Measurements from ENCODE around the gene CD99. TPM values are rescaled to one million over a fixed set of nuclear protein-coding genes. Genes with fewer than 3 reads are reported as not detected.
"Not testable (repeated sequence)": the region's sequence is repeated elsewhere in the genome, so short reads cannot be mapped to it uniquely, and the experiment has no call there.

Gene CD99
- total RNA-seq, 2 donors from 2014 or later = 126 to 183 TPM

DNA sequence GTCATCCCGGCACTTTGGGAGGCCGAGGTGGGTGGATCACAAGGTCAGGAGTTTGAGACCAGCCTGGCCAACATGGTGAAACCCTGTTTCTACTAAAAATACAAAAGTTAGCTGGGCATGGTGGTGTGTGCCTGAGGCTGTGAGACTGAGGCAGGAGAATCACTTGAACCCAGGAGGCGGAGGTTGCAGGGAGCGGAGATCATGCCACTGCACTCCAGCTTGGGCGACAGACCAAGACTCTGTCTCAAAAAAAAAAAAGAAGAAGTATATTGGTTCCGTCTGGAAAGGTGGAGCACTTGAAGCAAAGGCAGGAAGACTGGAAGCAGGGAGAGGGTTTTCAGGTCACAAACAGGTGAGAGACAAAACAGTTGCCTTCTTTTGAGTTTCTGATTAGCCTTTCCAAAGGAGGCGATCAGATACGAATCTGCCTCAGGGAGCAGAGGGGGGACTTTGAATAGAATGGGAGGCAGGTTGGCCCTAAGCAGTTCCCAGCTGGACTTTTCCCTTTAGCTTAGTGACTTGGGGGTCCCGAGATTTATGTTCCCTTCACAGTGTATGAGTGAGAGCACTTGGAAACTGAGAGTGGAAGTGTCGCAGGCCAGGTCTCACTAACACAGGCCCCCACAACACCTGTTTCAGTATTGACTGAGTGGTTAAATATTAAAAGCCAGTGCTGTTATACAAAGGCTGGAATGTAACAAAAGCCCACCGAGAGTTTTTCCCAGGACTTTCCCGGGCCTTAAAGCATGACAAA is 89.6 kb downstream of the CD99 start:
- intact Hi-C loops (cut with DNase I); H3K36me3 ChIP-seq (replicated peaks in 1 of 2; ENCODE audit: insufficient read depth in 1 of 2, low read depth in 2 of 2); H3K4me3 ChIP-seq; H3K27me3 ChIP-seq; H3K9me3 ChIP-seq: not testable (repeated sequence)
- peaks cover 13% of the 10 kb centered on the region for H3K4me1 ChIP-seq
- TF ChIP-seq POLR2A (IDR thresholded peaks at IDR 0.05) = peak in 1 of 3 donors; percentile 9
- ATAC-seq (peak; percentile 71), DNase-seq (peak in 2 of 4 donors; percentile 35 to 40)
- H3K27ac ChIP-seq = peak overlapping the region in 3 of 4 donors; percentile 30 to 65 (median 40)
- 37 to 38% methylated on average over 11 to 12 of the region's 12 CpGs for WGBS, 2 donors

DNA sequence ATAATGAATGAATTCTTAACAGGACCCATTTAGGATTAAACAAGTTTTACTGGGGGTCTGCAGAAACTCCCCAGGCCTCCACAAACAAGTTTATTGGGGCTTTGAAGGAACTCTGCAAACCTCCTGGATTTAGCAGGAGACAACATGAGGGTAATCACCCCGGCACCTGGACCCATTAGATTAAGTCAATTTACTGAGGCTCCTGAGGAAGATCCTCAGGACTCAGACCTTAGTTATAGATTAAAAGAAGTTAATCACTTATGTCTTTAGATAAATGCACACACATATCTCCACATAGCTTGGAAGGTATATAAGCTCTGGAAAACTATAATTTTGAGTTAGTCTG is 90.1 kb downstream of the CD99 start:
- no peak for ATAC-seq
- Histone ChIP-seq H3K4me3 (no peak overlapping the region), H3K27ac (peak overlapping the region in 2 of 4 donors; percentile 30 to 65)

DNA sequence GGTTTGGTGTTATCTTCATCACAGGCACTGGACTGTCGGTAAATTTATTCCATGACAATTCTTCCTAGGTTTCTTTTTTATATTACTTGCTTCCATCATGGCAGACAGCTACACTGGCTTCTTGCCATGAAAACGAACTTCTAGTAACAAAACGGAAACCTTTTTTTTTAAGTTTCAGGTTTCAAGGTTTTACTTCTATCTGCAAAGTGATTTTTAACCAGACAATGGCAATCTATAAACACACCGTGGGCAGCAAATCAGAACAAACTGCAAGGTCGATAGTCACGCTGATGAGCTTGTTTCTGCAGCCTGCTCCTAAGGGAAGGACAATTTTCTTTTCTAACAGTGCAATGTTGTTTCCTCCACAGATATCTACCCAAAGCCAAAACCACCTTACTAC is 90.6 kb downstream of the CD99 start:
- Histone ChIP-seq H3K4me1 (peaks cover 13% of the 10 kb centered on the region), H3K36me3 (replicated peaks in 1 of 2; ENCODE audit: insufficient read depth in 1 of 2, low read depth in 2 of 2) (no peaks in the 10 kb centered on the region), H3K27ac (peak overlapping the region in 1 of 4 donors; percentile 65), H3K4me3 (no peak overlapping the region), H3K27me3 (no peaks in the 10 kb centered on the region), H3K9me3 (no peaks in the 10 kb centered on the region)
- WGBS, 2 donors = 9 to 14% methylated on average over 6 of the region's 6 CpGs
- no peak for DNase-seq
- ATAC-seq = no peak
- TF ChIP-seq, protein P1, sequence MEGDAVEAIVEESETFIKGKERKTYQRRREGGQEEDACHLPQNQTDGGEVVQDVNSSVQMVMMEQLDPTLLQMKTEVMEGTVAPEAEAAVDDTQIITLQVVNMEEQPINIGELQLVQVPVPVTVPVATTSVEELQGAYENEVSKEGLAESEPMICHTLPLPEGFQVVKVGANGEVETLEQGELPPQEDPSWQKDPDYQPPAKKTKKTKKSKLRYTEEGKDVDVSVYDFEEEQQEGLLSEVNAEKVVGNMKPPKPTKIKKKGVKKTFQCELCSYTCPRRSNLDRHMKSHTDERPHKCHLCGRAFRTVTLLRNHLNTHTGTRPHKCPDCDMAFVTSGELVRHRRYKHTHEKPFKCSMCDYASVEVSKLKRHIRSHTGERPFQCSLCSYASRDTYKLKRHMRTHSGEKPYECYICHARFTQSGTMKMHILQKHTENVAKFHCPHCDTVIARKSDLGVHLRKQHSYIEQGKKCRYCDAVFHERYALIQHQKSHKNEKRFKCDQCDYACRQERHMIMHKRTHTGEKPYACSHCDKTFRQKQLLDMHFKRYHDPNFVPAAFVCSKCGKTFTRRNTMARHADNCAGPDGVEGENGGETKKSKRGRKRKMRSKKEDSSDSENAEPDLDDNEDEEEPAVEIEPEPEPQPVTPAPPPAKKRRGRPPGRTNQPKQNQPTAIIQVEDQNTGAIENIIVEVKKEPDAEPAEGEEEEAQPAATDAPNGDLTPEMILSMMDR (IDR thresholded peaks at IDR 0.05) = no peak
- TF ChIP-seq POLR2A (IDR thresholded peaks at IDR 0.05) = no peak
- intact Hi-C loops (cut with DNase I) = no loop called here

More for the DNA sequence above, 90.1 kb downstream of the CD99 start:
- DNase-seq = no peak
- intact Hi-C loops (cut with DNase I) = no loop called here
- no peaks in the 10 kb centered on the region for H3K36me3 ChIP-seq (replicated peaks in 1 of 2; ENCODE audit: insufficient read depth in 1 of 2, low read depth in 2 of 2)
- H3K4me1 ChIP-seq = peaks cover 13% of the 10 kb centered on the region
- TF ChIP-seq POLR2A (IDR thresholded peaks at IDR 0.05) = no peak
- TF ChIP-seq, protein P1 (IDR thresholded peaks at IDR 0.05) = no peak
- no peaks in the 10 kb centered on the region for H3K27me3 ChIP-seq
- 25 to 30% methylated on average over 1 of the region's 1 CpG for WGBS, 2 donors
- H3K9me3 ChIP-seq = no peaks in the 10 kb centered on the region

DNA sequence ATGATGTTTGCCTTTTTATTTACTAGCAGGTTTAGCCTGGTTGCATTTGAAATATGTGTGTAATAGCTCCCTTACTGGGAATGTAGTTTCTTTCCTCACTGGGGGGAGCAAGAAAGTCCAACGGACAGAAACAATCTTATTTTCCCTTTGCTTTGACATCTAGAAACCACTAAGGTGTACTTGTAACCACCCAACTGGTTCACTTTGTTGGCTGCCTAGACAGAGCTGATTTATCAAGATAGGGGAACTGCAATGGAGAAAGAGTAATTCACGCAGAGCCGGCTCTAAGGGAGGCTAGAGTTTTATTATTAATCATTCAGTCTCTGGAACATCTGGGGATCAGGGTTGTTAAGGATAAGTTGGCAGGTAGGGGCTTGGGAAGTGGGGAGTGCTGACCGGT is 91.1 kb downstream of the CD99 start:
- no peak for DNase-seq
- Histone ChIP-seq H3K36me3 (replicated peaks in 1 of 2; ENCODE audit: insufficient read depth in 1 of 2, low read depth in 2 of 2) (no peaks in the 10 kb centered on the region), H3K9me3 (no peaks in the 10 kb centered on the region), H3K4me3 (no peak overlapping the region), H3K27ac (peak overlapping the region in 1 of 4 donors; percentile 7), H3K27me3 (no peaks in the 10 kb centered on the region), H3K4me1 (peaks cover 13% of the 10 kb centered on the region)
- no peak for ATAC-seq
- WGBS, 2 donors = 23 to 36% methylated on average over 4 of the region's 4 CpGs
- intact Hi-C loops (cut with DNase I) = no loop called here
- TF ChIP-seq, protein P1 (IDR thresholded peaks at IDR 0.05) = no peak
- TF ChIP-seq POLR2A (IDR thresholded peaks at IDR 0.05) = no peak

DNA sequence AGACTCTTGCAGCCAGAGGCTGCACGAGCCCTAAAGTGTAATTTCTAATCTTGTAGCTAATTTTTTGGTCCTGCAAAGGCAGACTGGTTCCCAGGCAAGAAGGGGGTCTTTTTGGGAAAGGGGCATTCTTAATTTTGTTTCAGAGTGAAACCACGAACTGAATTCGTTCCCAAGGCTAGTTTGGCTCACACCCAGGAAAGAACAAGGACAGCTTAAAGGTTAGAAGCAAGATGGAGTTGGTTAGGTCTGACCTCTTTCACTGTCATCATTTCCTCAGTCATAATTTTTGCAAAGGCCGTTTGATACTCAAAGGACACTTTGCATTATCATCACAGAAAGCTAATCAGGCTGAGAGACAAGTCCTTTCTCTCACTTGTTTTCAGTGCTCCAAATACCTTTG is 91.7 kb downstream of the CD99 start:
- Histone ChIP-seq H3K36me3 (replicated peaks in 1 of 2; ENCODE audit: insufficient read depth in 1 of 2, low read depth in 2 of 2) (no peaks in the 10 kb centered on the region), H3K4me3 (no peak overlapping the region), H3K4me1 (peaks cover 13% of the 10 kb centered on the region), H3K27ac (no peak overlapping the region), H3K27me3 (no peaks in the 10 kb centered on the region), H3K9me3 (no peaks in the 10 kb centered on the region)
- TF ChIP-seq, protein P1 (IDR thresholded peaks at IDR 0.05) = no peak
- TF ChIP-seq POLR2A (IDR thresholded peaks at IDR 0.05) = no peak
- intact Hi-C loops (cut with DNase I) = no loop called here
- DNase-seq (no peak), ATAC-seq (no peak)
- WGBS, 2 donors = 54 to 78% methylated on average over 3 to 4 of the region's 4 CpGs

All from body of pancreas (tissue), 4 donors.